Measurements from ENCODE around the gene MFAP4.

MFAP4 gene

GRCh38 chr17:19336938-19337711 lies 49.9 kb downstream of the MFAP4 start:
- FAIRE-seq = no peak
- no peak for DNase-seq (ENCODE audit: low spot score)

GRCh38 chr17:19335951-19336631 lies 50.9 kb downstream of the MFAP4 start:
- FAIRE-seq = no peak
- no peak for DNase-seq (ENCODE audit: low spot score)

DNA sequence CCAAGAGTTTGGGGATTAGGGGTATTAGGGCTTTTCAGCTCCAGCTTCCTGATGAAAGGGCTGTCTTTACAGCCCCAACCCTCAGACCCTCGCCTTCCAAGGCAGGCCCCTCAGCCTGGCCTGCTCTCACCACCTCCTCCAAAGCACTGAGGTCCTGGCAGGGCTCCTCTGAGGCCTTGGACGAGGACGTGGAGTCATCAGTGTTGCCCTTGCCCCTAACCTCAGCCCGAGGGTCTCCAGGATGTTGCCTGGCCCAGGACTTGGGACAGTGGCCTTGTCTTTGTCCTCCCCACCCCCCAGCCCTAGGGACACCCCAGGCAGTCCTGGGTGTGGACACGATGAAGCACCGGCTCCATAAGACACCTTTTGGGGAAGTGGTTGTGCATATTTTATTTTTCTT lies 52.7 kb downstream of the MFAP4 start:
- FAIRE-seq = no peak
- no peak for DNase-seq (ENCODE audit: low spot score)

DNA sequence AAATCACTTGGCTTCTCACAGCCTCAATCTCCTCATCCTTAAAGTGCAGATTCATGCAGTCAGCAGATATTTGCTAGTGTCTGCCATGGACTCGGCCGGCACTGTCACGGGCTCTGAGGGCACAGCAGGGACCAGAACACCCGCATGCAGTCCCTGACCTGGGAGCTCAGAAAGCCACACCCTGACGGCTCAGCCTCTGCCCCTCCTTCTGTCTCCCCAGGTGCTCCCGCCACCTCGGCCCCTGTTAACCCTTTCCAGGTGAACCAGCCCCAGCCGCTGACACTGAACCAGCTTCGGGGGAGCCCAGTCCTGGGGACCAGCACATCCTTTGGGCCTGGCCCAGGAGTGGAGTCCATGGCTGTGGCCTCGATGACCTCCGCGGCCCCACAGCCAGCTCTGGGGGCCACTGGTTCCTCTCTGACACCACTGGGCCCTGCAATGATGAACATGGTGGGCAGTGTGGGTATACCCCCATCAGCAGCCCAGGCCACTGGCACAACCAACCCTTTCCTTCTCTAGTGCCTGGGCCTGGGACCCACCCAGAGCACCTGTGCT lies 53.2 kb downstream of the MFAP4 start:
- no peak for FAIRE-seq
- no peak for DNase-seq (ENCODE audit: low spot score)
